Forelimb muscle (tissue), 1 donor: ENCODE results near the gene PPP3CA. TPM values are rescaled to one million over a fixed set of nuclear protein-coding genes. Genes with fewer than 3 reads are reported as not detected.

Experiments
- DNase-seq: peaks from one replicate; pipeline ENCODE4 v3.0.0-alpha.2; 2013; ENCODE audit warnings: low read depth
- polyA plus RNA-seq: library from polyadenylated mRNA; unstranded; fragments of 120-200 nt; gene quantifications from one replicate; pipeline ENCODE4 v1.2.1, GENCODE V29; 2013; ENCODE audit not compliant: insufficient read length

PPP3CA gene
- polyA plus RNA-seq, 1 donor: 27.5 TPM

DNA sequence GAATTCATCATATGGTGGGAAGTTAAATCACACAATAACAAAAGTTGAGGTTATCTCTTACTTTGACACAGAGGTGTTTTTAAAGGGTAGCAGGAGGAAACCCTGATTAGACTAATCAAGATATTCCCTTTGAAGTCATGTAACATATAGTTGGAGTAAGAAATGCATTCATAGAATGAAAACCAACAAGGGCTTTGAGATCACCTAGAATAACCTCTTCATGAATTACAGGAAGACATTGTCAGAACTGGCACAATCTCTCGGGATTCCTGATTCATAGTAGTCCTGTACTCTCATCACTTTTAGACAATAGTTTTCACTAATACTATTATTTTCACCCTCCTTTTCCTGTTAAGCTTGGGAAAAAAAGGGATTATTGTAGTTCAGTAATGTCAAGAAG lies 170.2 kb downstream of the PPP3CA start:
- no peak for DNase-seq

DNA sequence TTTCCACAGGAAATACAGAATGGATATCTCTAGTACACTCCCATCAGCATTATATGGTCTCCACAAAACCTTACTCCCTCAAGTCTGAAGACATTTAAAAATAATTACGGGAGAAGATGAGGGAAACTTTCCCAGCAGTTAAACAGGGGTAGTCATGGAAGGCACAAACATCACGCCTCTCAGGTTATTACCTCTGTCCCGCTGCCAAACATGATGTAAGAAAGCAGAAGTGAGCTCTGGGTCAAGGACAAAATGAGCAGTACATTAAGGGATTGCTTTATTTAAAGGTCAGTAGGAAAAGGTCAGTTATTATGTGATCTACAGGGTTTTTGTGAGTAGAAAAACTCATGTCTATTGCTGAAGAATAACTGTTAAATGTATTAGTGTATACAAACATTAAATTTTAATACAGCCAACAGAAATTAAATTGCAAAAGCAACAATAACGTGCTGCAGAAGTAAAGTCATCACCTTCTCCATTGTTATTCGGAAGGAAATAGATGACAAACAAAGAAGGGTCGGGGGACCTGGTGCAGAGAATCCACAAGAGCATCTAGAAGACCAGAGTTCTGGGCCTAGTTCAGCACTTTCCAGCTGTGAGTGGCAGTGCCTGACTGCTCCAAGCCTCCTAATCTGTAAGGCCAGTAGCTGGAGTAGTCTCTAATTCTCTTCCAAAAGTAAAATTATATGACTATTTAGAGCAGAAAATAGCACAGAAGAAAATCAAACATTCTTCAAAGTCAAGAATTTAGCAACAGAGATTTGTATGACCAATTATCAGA lies 171.2 kb downstream of the PPP3CA start:
- no peak for DNase-seq

DNA sequence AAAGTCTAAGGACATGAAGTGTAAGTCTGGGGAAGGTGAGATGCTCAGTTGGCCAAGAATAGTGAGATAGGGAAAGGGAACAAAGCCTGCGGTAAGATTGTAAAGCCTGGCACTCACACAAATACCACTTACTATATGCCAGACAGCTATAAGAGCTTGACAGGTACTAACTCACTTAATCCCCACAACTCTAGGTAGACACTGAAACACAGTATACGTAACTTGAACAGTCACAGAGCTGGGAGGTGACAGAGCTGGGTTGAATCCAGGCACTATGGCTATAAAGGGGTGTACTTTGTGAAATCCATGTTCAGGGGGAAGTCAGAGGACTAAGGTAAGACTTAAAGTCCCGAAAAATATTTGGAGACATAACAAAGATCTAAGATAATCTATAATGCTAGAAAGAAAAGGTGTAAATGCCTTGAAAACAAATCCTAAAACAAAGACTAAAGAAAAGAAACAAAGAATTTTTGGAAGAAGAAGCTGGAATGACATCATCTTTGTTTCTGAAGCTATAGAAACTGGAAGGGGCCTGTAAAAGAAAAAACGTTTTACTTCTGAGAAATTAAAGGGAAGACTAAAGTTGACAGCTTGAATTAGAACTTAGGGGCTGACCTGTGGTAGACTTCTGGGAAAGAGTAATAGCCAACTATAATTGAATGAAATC lies 172.5 kb downstream of the PPP3CA start:
- DNase-seq: no peak

DNA sequence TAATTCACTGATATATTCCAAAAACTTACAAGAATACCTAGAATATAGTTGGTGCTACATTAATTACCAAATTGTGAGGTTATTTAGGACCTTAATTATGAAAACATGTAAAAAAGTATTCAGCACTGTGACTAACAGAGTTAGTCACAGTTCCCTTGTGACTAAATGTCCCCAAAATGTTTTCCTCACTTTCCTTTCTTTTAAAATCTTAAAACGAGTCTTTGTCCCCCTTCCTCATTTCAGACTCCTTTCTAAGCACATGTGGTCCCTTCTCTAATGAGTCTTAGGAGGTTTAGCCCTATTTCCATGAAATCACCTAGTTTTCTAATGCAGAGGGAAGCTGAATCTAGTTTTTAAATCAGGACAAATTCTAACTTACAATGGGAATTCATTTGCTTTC lies 175.0 kb downstream of the PPP3CA start:
- DNase-seq: no peak

DNA sequence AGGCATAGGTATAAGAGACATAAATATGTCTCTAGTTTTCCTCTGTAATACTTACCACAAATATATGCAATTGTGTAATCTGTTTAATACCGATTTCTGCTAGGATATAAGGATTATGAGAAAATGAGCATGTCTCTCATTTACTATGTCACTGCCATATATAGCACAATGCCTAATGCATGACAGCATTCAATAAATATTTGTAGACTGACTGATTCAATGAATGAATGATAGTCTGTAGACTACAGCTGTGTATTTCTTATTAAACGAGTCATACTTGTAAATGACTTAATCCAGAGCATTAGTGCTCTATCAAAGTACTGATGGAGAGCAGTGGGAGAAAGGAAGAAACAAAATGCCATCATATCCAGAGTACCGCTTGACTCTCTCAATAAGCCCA lies 175.6 kb downstream of the PPP3CA start:
- DNase-seq: no peak

DNA sequence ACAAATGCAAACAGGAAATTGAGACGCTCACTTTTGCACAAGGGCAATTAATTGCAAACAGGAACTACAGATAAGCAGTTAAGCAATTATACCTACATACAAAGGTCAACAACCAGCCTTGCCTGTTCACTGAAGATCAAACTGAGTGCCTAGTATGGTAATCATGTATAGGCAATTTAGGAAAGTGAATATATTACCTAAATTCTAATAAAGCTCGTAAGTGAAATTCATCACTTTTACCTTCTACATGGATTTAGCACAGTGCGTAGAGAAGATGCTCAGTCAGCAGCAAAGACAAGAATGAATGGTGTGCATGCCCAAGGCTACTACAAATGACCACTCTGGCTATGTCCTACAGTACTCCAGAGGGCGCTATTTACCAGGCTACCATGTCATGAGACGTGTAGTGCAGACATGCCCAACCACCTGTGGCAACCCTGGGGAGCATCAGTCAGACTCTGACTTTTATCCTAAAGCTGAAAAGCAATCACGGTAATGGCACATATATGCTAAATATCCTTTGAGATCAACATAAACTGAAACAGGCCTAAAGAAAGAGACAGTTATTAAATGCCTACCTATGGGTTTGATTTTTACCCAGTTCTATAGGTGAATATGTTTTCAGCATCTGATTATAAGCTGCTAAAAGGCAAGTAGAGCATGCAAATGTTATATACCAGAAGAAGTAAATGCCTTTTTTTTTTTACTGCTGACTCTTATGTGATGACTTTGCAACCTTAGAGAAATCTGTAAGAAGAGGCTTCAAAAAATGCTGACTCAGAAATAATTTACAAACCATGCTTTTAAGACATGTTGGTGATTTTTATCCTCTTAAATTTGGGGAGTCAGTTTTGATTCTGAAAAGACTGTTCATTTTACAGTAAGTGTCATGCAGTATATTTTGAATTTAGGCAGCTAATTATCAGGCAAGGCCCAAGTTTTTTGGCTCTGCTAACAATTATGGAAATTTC lies 178.0 kb downstream of the PPP3CA start:
- no peak for DNase-seq

DNA sequence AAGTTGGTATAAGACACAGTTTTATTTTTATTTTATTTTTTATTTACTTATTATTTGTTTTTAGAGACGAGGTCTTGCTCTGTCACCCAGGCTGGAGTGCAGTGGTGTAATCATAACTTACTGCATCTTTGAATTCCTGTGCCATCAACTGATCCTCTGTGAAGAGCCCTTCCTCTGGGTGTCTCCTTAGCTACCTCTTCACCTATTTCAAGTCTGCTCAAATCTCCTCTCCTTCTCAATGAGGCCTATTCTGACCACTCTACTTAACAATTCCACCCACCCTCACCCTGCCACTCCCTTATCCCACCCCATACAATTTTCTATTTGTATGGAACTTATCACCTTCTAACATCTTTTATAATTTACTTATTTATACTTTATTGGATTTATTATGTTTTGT lies 183.4 kb downstream of the PPP3CA start:
- no peak for DNase-seq

DNA sequence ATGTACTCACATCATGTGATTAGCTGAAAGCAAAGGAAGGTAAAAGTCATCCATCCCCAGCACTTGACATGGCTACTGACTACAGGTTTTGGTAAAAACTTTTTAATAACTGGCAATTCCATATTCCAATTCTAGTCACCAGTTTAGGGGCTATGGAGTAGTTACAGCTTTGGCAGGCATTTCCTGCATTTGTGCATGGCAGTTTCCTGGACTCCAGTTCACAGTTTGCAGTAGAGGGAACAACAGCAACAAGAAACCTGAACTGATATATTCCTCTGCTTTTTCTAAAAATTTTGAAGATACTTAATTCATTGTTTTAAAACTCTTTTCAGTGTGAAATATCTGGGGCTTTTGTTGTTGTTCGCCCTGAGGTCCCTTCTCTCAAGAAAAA lies 184.3 kb downstream of the PPP3CA start:
- no peak for DNase-seq

DNA sequence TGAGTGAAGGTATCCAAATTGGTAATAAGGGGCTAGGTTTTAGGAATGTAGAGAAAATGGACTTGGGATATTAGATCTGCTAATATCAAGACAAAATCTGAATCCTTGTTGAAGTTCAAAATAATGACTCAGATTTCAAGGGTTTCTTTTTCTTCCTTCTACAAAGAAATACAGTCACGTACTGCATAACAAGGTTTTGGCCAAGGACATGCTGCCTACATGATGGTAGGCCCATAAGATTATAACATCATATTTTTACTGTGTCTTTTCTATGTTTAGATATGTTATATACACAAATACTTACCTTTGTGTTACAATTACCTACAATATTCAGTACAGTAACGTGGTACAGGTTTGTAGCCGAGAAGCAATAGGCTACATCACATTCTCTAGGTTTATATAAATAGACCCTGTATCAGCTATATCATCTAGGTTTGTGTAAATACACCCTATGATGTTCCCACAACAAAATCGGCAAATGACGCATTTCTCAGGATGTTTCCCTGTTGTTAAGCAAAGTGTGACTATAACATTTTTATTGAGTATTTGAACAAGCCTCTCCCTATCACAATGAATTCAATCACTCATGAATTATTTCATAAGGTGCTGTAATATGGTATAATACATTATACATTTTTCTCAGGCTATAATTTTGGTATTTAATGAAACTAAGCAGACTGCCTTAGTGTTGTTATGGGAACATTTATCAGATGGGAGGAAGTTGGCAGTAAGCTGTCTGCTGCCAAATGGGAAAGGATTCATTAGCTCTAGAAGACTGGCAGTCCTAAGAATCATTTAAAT lies 186.3 kb downstream of the PPP3CA start:
- no peak for DNase-seq

DNA sequence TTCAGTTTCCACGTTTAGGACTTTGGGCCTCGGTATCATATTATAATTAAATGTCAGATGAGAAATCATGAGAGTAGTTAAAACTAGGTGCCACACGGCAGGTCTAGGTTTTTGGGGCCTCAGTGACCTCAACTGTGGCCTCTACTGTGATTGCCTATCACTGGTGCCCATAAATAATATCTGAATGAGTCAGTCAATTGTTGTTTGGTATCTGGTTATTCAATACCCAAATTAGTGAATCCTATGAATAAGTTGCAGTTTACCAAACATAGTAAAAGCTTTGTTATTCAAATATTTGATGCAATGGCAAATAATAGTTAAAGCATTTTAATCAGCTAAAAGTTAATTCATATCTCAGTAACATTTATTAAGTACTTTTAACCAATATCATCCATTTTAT lies 188.8 kb downstream of the PPP3CA start:
- DNase-seq: no peak

DNA sequence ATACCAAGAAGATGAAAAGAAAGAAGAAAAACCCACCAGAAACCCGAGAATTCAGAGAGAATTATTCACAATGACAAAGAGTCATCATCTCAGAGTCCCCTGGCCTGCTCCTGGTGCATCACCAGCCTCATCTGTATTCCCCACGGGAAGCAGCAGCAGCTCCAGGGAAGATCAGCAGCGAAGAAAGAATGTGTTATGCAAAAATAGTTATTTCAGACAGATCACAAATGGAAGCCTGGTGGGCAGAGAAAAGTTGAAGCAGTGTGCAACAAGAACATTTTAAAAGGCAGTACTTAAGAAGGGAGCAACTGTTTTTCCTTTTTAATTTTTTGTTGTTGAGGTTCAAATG lies 189.2 kb downstream of the PPP3CA start:
- DNase-seq: no peak

DNA sequence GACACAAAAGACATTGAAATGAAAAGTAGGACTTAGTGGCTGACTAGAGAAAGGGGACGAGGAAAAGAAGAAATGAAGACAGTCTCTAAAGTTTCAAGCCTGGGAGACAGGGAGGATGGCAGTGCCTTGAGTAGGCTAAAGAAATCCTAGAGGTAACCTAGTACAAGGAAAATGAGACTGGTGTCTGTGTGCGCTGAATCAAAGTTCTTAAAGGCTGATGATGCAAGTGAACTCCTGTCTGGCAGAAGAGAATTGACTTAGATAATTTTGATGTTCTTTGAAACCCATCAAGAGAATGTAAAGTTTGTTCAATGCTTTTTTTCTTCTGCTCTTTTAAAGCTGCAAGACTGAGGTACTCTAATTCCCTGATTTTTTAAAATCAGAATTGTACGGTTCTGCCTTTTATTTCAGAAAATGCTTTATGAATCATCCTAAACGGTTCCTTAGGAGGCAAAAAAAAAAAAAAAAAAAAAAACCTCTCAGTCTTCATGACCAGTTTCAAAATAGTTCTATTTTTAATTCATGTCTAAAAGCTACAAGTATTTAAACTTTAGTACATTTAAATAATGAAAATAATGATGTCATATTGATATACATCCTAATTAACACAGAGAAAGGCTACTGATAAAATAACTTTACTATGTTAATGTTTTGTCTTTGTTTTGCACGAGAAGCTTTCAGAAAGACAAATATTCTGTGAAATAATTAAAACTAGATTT lies 189.8 kb downstream of the PPP3CA start:
- DNase-seq: no peak

DNA sequence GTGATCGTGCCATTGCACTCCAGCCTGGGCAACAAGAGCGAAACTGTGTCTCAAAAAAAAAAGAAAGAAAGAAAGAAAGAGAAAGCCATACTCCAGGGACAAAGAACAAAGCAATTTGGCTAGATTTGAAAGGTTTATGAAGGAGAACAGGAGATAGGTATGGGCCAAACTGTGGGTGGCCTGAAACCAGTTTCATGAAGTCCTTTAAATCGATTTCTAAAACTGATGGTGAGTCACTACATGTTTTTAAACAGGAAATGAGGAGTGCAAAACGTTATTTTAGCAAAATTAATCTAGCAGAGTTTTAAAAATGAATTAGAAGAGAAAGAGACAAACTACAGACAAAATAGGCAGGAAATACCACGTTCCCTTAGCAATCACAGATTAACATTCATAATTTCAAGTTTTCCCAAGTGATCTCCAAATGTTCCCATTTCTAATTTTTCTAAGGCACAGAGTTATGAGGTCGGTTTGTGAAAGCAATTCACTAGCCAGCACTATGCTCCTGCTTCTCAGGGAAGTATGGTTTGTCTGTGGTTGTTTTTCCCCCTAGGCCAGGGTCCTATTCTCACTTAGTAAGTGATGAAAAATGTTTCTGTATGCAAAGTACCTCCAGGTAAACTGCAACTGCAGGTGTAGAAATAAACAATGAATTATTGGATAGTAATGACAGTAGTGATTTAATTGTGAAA lies 190.6 kb downstream of the PPP3CA start:
- DNase-seq: no peak

DNA sequence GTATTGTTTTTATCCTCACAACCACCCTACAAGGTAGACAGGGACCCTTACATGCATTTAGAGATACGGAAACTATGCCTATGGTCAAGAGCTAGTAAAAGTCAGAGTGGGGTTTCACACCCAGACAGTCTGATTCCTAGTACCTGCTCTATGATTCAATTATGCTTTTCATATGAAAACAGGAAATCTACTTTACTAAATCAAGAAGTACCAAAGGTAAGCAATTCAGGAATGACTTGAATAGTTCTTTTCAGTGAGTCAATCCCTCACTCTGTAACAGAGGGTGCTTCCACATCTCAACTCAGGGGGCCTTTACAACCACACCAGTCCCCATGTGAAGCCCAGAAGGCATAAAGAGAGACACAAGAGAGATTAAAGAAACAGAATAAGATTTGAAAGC lies 191.4 kb downstream of the PPP3CA start:
- no peak for DNase-seq

DNA sequence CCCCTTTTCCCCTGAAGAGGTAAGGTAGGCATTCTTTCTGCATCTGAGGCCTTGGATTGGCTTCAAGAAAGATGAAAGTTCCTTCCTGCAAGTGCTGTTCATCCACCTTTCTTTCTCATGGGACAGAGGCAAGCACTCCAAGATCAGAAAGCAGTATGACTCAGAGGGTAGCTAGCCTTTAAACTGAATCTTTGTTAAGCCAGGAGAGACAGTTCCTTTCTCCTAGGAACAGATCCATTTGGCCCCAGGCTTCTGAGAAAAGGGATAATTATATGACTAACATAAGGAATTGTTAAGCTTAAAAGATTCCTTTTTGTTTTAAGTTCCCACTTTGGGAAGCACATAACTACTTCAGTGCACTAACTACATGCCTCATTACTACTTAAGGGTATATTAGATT lies 192.0 kb downstream of the PPP3CA start:
- no peak for DNase-seq

DNA sequence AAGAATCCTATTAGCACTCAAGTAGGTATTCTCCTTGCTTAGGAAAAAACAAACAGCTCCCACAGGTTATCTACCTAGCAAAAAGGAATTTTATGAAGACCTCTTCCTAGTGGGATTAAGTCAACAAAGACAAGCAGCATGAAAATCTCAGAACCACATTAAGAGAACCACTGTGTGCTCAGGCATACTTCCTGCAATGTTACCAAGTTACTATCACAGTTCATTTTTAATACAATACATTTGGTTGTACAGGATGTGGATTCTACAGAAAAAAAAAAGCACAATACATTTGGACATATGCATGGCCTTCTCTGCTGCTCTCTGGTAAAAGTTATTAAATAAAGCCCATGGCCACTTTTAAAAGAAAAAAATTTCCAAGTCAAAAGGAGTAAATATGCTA lies 193.7 kb downstream of the PPP3CA start:
- DNase-seq: no peak

DNA sequence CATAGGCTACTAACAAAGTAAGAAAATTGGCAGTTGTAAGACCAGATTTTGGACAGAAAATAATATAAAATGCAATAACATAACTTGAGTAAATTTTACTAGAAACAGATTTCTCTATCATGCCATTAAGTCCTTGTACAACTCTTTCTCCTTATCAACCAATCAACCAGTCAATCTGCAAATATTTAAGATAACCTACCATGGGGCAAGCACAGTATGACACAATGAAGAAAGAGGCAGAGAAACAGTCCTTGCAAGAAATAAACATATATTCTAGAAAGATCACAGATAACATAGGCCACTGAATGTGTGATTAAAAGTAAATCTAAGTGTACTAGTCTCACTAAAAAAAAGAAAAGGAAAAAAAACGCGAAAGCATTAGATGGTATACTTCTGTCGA lies 194.8 kb downstream of the PPP3CA start:
- no peak for DNase-seq

DNA sequence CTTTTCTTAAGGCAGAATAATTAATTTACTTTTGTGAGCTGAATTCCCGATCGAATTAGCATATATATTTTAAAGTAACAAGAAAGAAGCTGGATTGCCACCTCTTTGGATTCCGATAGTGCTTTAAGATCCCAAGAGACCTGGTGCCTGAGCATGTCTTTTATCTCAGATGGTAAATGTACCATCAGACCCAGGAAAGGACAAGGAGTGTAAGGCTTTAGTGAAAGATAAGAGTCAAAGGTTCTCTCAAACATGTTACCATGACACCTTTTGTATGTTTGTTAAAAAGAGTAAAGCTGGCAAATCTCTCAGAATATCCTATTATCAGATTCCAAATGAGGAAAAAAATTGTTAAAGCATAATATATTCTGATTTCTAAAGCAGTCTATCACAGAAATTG lies 198.8 kb downstream of the PPP3CA start:
- DNase-seq: no peak

DNA sequence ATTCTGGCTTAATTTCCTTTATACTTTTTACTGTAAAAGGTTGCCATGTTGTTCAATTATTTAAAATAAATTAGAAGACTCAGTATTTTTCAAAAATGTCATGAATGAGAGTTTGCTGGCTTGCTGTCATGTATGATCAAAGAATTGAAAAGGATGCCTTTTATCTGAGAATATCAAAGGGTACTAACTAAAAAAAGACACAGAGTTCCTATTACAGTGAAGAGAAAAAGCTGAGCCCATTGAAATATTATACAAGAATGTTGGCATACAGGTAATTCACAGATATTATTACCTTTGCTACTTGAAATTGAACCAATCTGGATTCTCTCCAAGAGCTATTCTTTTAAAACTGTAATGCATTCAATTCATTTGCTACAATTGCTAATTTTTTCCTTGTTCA lies 200.0 kb downstream of the PPP3CA start:
- DNase-seq: no peak

DNA sequence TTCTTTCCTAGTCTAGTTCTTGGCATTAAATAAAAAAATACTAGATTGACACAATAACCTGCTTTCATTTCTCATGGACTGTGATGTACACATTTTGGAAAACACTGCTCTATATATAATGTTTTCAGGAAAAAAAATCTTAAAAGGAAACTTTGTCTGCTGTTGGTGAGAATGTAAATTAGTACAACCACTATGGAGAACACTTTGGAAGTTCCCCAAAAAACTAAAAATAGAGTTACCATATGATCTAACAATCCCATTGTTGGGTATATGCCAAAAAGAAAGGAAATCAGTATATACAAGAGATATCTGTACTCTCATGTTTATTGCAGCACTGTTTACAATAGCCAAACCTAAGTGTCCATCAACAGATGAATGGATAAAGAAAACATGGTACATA lies 202.3 kb downstream of the PPP3CA start:
- no peak for DNase-seq
